Pulmonary artery endothelial cell (primary cell): ENCODE measurements around the gene NDUFS7. TPM values are rescaled to one million over a fixed set of nuclear protein-coding genes. Genes with fewer than 3 reads are reported as not detected.

ENCODE experiments used
- DNase-seq: peaks from one replicate; pipeline ENCODE4 v3.0.0-alpha.2; 2011; ENCODE audit warnings: low read depth, low spot score
- total RNA-seq: library from RNA; depleted of rRNA; stranded (reverse); fragments of >200 nt; gene quantifications from 2 replicates; pipeline ENCODE4 v1.2.3, GENCODE V29; 2014

Gene NDUFS7
- total RNA-seq, 1 donor from 2014 or later: 68.7 TPM

- DNase-seq: no peak
Measured at GRCh38 chr19:1364070-1364704, 19.5 kb upstream of the NDUFS7 start.

DNA sequence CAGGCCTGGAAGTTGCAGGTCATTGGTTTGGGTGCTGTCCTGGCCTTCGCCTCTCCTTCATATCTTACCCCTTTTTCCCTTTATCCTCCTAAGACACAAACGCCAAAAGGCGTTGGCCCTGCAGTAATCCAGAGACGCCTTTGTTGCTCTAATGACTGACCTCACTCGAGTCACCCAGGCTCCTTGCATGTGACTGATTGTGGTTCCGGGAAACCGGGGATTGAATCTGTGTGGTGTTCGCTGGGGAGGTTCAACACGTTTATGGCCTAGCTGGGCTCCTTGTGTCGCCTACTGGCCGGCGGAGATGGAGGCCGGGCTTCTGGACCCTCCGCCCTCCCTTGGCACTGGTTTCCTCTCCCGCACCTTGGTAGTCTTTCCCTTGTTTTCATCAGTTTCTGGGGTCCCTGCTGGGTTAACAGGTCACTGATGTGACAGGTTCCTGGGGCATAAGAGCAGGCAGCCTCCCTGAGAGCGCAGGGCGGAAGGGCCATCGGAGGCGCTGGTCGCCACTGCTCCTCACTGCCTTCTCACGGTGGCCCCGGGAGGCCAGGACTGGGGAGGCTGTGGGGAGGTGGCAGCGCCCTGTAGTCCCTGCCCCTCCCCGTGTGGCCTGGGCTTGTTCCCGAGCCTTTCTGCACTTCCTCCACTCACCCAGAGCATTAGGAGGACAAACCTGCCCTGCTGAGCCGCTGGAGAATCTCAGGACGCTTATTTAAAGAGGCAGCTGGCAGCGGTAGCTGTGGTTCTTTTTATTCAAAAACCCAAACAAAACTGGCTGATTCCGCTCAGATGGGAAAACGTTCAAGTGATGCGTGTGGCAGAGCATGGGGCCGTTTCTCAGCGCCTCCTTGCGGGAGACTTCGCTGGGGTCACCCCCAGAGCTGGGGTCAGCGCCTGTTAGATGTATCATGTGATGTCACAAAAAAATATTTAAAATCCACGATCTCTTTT lies 18.1 kb upstream of the NDUFS7 start:
- no peak for DNase-seq

DNA sequence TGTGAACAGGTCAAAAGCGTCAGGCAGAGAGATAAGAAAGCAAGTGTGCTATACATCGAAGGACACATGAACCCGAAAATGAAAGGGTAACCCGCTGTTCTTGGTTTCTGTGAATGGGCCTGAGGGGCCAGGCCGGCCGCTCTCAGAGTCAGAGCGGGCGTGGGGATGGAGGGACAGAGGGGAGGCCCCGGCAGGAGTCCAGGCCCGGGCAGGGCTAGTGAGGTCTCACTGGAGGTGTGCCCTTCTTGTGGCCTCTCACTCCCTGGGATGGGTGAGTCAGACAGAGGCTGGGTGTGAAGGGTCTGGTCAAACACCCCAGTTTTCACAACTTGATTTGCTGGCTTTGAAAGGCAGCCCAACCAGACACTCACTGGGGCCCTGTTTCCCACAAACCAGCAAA lies 17.4 kb upstream of the NDUFS7 start:
- DNase-seq: no peak

DNA sequence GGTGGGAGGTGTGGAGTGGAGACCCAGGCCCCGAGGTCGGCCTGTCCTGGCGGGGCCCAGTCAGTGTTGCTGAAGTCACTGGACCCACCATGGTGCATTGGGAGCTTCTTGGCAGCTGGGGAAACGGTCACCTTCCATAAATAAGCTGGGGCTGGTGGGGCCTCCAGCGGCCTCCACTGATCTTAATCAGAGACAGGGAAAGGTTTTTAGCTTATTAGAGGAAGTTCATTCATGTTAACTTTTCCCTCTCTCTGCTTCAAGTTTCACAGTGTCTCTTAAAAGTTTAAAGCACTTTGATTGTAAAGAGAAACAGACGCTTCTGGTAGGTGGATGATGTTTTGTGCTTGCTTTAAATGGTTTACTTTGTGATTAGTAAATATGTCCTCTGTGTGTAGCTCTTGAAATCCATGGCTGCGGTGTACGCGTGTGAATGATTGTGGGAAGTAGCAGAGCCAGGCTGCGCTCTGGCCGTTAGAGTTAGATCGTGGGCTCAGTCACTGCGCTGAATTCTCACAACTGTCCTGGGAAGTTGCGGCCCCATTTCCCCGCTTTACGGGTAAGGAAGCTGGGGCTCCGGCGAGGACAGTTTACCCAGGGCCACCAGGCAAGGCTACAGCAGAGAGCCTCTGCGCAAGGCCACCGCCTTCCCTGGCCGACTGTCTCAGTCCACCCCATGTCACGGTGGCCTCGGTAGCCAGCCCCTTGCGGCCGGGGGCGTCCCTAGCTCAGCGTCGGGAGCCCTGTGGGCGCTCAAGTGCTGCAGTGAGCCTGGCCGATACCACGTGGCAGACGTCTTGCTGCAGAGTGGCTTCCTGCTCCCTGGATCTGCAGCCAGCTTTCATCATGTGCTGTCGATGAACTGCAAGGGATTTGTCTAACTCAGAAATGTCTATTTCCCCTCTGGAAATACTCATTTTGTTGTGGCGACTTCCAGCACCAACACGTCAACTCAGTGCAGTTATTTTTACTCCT lies 16.5 kb upstream of the NDUFS7 start:
- DNase-seq: no peak

DNA sequence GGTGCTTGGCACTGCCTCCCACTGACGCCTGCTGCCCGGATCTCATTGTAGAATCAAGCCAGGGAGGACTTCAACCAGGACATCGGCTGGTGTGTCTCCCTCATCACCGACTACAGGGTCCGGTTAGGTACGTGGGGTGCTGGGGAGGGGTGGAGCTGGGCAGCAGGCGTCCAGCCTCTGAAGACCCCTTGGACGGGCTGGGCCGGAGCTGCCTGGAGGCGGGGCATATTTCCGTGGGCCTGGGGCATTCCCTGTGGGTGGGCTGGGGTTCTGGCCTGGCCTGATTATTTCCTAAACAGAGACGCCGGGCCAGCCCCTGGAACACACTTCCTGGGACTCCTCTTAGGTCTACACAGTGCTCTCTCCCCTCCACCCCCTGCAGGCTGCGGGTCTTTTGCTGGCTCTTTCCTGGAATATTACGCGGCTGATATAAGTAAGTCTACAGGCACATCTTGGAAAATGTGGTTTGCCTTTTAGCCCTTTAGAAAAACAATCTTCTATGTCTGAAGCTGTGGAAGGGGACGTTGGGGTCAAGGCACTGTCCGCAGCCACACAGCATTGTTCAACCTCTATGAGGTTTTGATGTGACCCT lies 14.4 kb upstream of the NDUFS7 start:
- no peak for DNase-seq

- no peak for DNase-seq
Measured at GRCh38 chr19:1370579-1371361, 12.9 kb upstream of the NDUFS7 start.

DNA sequence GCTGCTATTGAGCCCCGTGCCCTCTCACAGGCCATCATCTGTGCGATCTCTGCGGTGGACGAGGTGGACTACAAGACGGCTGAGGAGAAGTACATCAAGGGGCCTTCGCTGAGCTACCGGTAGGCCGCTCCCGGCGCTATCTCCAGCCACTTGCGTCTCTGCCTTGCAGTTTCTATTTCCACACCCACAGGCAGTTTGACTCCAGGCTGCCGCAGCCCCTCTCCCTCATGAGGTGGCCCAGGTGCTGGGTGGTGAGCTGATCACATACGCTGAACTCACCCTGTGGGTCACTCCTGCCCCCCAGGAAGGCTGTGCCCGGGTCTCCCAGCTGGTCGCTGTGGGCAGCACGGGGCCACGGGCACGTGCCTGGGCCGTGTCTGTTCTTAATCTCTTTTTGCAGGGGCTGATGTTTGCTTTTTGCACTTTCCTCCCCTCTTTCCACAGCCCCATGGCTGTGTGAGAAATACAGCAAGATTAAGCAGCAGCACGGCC lies 10.6 kb upstream of the NDUFS7 start:
- no peak for DNase-seq

- DNase-seq: no peak
Measured at GRCh38 chr19:1373534-1374249, 10.0 kb upstream of the NDUFS7 start.

DNA sequence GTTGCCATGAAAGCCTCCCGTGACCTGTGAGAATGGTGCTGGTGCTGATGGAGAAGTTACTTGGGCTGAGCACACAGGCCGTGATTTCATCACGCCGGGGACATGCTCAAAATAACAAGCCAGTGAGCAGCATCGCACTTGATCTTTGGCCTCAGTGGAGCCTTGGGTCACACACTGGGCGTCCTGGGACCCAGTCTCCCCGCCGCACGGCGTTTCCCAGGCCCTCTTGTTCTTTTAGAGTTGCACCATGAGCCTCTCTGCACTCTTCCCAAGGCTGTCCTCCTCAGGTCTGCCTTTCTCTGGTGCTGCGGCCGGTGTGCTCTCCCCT lies 9.5 kb upstream of the NDUFS7 start:
- no peak for DNase-seq

- DNase-seq: no peak
Measured at GRCh38 chr19:1376415-1376805, 7.3 kb upstream of the NDUFS7 start.

GRCh38 chr19:1377176-1377964 lies 6.3 kb upstream of the NDUFS7 start:
- no peak for DNase-seq

- no peak for DNase-seq
Measured at GRCh38 chr19:1377965-1378785, 5.5 kb upstream of the NDUFS7 start.

- no peak for DNase-seq
Measured at GRCh38 chr19:1379126-1379905, 4.4 kb upstream of the NDUFS7 start.

DNA sequence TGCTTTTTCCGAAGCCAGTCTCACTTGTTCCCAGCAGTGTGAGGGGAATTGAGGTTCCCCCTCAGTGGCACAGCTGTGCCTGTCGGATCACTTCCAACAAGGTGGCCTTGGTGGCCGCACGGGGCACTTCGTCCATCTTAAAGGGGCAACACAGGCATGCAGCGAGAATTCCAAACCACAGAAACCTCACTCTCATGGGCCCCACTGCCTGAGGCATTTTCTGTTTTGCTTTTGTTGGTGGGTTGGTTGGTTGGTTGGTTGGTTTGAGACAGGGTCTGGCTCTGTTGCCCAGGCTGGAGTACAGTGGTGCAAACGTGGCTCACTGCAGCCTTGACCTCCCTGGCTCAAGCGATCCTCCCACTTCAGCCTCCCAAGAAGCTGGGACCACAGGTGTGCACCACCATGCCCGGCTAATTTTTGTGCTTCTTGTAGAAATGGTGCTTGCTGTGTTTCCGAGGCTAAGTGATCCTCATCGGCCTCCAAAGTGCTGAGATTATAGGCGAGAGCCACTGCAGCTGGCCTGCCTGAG lies 3.7 kb upstream of the NDUFS7 start:
- no peak for DNase-seq

DNA sequence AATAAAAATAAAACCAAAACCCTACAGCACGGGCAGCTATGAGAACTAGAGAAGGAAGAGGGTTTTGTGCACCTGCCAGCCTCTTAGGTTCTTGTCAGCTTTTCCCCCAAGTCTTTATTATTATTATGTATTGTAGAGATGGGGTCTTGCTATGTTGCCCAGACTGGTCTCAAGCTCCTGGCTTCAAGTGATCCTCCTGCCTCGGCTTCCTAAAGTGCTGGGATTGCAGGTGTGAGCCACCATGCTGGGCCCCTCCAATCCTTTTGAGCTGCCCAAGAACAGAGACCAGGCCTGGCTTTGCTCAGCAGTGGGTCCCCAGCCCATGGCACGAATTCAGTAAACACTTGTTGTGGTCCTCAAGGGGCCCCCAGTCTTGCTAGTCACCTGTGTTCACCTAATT lies 1.5 kb upstream of the NDUFS7 start:
- no peak for DNase-seq

DNA sequence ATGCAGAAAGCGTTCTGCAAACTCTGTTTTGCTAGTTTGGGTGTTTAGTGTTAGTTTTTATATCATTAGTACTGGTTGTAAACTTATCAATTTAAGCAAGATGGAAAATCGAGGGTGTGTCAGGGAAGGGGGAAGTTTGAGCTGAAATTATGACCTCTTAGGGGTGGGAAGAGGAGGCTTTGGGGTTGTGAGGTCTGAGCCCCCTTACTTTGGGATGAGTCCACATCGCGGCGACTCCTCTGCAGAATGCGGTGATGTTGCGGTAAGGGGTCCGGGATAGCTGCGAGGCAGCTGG lies 743 bp upstream of the NDUFS7 start:
- no peak for DNase-seq

- DNase-seq: no peak
Measured at GRCh38 chr19:1384085-1384462, 367 bp downstream of the NDUFS7 start.
